SK-N-SH (cell line): Measurements from ENCODE around the gene NTNG1.
"Not testable (repeated sequence)": the region's sequence is repeated elsewhere in the genome, so short reads cannot be mapped to it uniquely, and the experiment has no call there.

Source experiments
- CTCF ChIP-seq: fragments of 200-600 bp; sonication (generic); IDR thresholded peaks from 2 replicates; pipeline ENCODE4 v1.6.1; 2017; ENCODE audit warnings: antibody characterized with exemption, mild to moderate bottlenecking, moderate library complexity
- EZH2phosphoT487 ChIP-seq: fragments of 200-600 bp; sonication (generic); IDR thresholded peaks from 2 replicates; pipeline ENCODE4 v1.6.1; 2017; ENCODE audit warnings: low read depth, mixed run types, mild to moderate bottlenecking, antibody characterized with exemption, moderate library complexity, borderline replicate concordance
- FOXJ3 ChIP-seq: sonication (generic); formaldehyde crosslinking; IDR thresholded peaks from 2 replicates; pipeline ENCODE4 v1.5.1; 2020; ENCODE audit warnings: mild to moderate bottlenecking, missing genetic modification reagents
- FOXM1 ChIP-seq: IDR thresholded peaks from 2 replicates; pipeline ENCODE4 v1.4.0; 2012; ENCODE audit warnings: low read depth, mild to moderate bottlenecking
- IRF3 ChIP-seq: fragments of 150-350 bp; IDR thresholded peaks from 2 replicates; pipeline ENCODE4 v1.6.1; 2016; ENCODE audit warnings: mild to moderate bottlenecking, low read depth, low read length
- JUND ChIP-seq: IDR thresholded peaks from 2 replicates; pipeline ENCODE4 v1.4.0; 2012
- MXI1 ChIP-seq: IDR thresholded peaks from 2 replicates; pipeline ENCODE4 v1.6.1; 2012; ENCODE audit warnings: mild to moderate bottlenecking, low read depth, low read length, improper control_type of control experiment
- PBX3 ChIP-seq: IDR thresholded peaks from 2 replicates; pipeline ENCODE4; 2012
- POLR2AphosphoS5 ChIP-seq: IDR thresholded peaks from 2 replicates; pipeline ENCODE4 v1.6.1; 2012; ENCODE audit warnings: low read depth, low read length
- REST ChIP-seq: IDR thresholded peaks from 2 replicates; pipeline ENCODE4 v1.6.1; 2012; ENCODE audit warnings: mild to moderate bottlenecking, low read depth, low read length, moderate library complexity
- SMC3 ChIP-seq: IDR thresholded peaks from 2 replicates; pipeline ENCODE4 v1.6.1; 2012; ENCODE audit warnings: low read depth, low read length, improper control_type of control experiment
- TAF1 ChIP-seq: IDR thresholded peaks from 2 replicates; pipeline ENCODE4 v1.6.1; 2012; ENCODE audit warnings: low read depth, mild to moderate bottlenecking, low read length, moderate library complexity, borderline replicate concordance

GRCh38 chr1:107164901-107165300 is 24.1 kb downstream of the NTNG1 start:
- not testable (repeated sequence) for TF ChIP-seq CTCF; FOXM1; TAF1; MXI1; PBX3; JUND; EZH2phosphoT487; SMC3; REST; FOXJ3 (CRISPR knock-in tag); POLR2AphosphoS5; IRF3
